Natural killer cell (primary cell): ENCODE results near the gene KLK7. TPM values are rescaled to one million over a fixed set of nuclear protein-coding genes. Genes with fewer than 3 reads are reported as not detected.

Experiments
- ATAC-seq, 3 donors: fragments of 150-1000 bp in 2 of 3; fragments of 200-7000 bp in 1 of 3; cut with Tn5 transposase; 1 replicate in 1 of 3; 2 replicates in 2 of 3; pipeline ENCODE4 v1.10.0; 2021; ENCODE audit warnings: mild to moderate bottlenecking in 2 of 3, moderate library complexity in 2 of 3
- DNase-seq, 2 donors: peaks; one replicate each; pipeline versions ENCODE4 v3.0.0 to v3.0.0-alpha.2; 2013 to 2021; ENCODE audit warnings: mixed read lengths in 1 of 2
- H3K27ac ChIP-seq: one replicate; pipeline ENCODE4 v1.5.1; 2013; ENCODE audit warnings: mild to moderate bottlenecking, low read length
- H3K27me3 ChIP-seq: one replicate; pipeline ENCODE4 v1.6.1; 2013; ENCODE audit warnings: low read length; ENCODE audit not compliant: control insufficient read depth, insufficient read depth
- H3K36me3 ChIP-seq: one replicate; pipeline ENCODE4 v1.6.1; 2013; ENCODE audit warnings: low read length; ENCODE audit not compliant: control insufficient read depth, insufficient read depth
- H3K4me1 ChIP-seq: one replicate; pipeline ENCODE4 v1.6.1; 2013; ENCODE audit warnings: low read length; ENCODE audit not compliant: control insufficient read depth, insufficient read depth
- H3K4me3 ChIP-seq: one replicate; pipeline ENCODE4 v1.5.1; 2013; ENCODE audit warnings: low read length
- H3K9me3 ChIP-seq: one replicate; pipeline ENCODE4 v1.6.1; 2013; ENCODE audit warnings: low read length; ENCODE audit not compliant: control insufficient read depth, insufficient read depth
- H3K27ac Mint-ChIP-seq, 2 donors: one replicate each; pipeline ENCODE4 v1.8.0; 2022; ENCODE audit warnings: mild to moderate bottlenecking in 2 of 2, mixed read lengths in 2 of 2, moderate library complexity in 1 of 2
- H3K27me3 Mint-ChIP-seq, 2 donors: one replicate each; pipeline ENCODE4 v1.8.0; 2022; ENCODE audit warnings: low read depth in 2 of 2, mixed read lengths in 2 of 2
- H3K36me3 Mint-ChIP-seq: one replicate; pipeline ENCODE4 v1.8.0; 2022; ENCODE audit warnings: mixed read lengths
- H3K4me1 Mint-ChIP-seq, 2 donors: one replicate each; pipeline ENCODE4 v1.8.0; 2022; ENCODE audit warnings: mixed read lengths in 2 of 2
- H3K4me3 Mint-ChIP-seq: one replicate; pipeline ENCODE4 v1.8.0; 2022; ENCODE audit warnings: mild to moderate bottlenecking, moderate library complexity, mixed read lengths
- H3K9me3 Mint-ChIP-seq, 2 donors: one replicate each; pipeline ENCODE4 v1.8.0; 2022; ENCODE audit warnings: mixed read lengths in 2 of 2
- CTCF ChIP-seq: fragments of 200-600 bp; IDR thresholded peaks from one replicate; pipeline ENCODE4 v1.8.0; 2022; ENCODE audit warnings: antibody characterized with exemption
- WGBS: methylation state at CpG from one replicate; pipeline ENCODE4 v1.1.7; 2013; ENCODE audit warnings: missing lambda C conversion rate; ENCODE audit not compliant: insufficient coverage; 5-methylcytosine and 5-hydroxymethylcytosine counted together
- intact Hi-C: fragments of 100-400 bp; cut with micrococcal nuclease; formaldehyde crosslinking; loops from one replicate; pipeline ENCODE4 v1.14.2; 2022
- total RNA-seq, 4 donors: library from RNA; stranded (reverse); fragments of 120-200 nt in 1 of 4; gene quantifications; one replicate each; pipeline versions ENCODE4 v1.2.3 to v1.2.4, GENCODE V29; 2013 to 2022

The KLK7 gene
- total RNA-seq, 3 donors from 2014 or later (not counting 1 experiment from before 2014, with no cell fraction given), result not detected

DNA sequence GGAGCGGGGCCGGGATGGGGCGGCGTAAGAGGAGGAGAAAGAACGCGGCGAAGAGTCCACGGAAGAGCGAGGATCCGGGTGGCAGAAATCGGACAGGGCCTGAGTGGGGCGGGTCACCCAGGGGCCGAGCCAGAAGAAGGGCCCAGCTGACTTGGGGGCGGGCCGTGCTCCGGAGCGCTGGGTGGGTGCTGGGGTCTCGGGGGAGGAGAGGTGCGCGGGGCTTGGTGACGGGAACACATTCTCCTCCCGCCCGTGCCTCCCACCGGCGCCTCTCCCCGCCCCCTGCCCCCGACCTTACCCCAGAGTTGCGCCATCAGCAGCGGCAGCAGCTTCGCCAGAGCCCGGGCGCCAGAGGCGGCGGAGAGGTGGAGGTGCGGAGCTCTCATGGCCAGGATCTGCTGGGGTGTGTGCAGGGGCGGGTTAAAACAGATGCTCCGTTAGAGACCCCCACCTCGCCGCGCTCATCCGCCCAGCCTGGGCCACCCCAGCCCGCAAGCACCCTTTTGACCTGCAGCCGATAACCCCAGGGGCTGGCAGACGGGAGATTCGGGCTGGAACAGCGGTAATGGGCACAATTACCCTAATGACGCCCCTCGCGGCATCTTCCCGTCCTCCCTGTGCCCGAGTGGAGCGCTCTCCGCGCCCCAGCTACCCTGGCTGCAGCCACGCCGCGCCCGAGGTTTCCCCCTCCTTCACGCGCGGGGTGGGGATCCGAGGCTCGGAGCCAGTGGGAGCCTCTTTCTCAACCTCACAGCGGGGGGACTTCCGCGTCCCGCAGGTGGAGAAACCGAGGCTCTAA is 35.2 kb upstream of the KLK7 start:
- peak in 2 of 3 donors; percentile 29 to 39 for ATAC-seq
- H3K4me1 ChIP-seq, result peaks cover 28% of the 10 kb centered on the region
- H3K4me3 ChIP-seq, result no peak overlapping the region
- no peak for DNase-seq
- H3K27ac Mint-ChIP-seq, result no peak overlapping the region
- H3K27me3 ChIP-seq, result peaks cover 25% of the 10 kb centered on the region
- peak overlapping the region; percentile 85 for H3K4me3 Mint-ChIP-seq
- H3K9me3 Mint-ChIP-seq, result no peaks in the 10 kb centered on the region
- no peaks in the 10 kb centered on the region for H3K9me3 ChIP-seq
- no peak for TF ChIP-seq CTCF
- no peak overlapping the region for H3K27ac ChIP-seq
- H3K27me3 Mint-ChIP-seq, result peaks cover 50 to 54% of the 10 kb centered on the region in 2 donors
- peaks cover 17 to 23% of the 10 kb centered on the region in 2 donors for H3K4me1 Mint-ChIP-seq
- 3% methylated on average over 63 of the region's 68 CpGs for WGBS
- intact Hi-C loops, result no loop called here
- no peaks in the 10 kb centered on the region for H3K36me3 Mint-ChIP-seq
- H3K36me3 ChIP-seq, result no peaks in the 10 kb centered on the region

DNA sequence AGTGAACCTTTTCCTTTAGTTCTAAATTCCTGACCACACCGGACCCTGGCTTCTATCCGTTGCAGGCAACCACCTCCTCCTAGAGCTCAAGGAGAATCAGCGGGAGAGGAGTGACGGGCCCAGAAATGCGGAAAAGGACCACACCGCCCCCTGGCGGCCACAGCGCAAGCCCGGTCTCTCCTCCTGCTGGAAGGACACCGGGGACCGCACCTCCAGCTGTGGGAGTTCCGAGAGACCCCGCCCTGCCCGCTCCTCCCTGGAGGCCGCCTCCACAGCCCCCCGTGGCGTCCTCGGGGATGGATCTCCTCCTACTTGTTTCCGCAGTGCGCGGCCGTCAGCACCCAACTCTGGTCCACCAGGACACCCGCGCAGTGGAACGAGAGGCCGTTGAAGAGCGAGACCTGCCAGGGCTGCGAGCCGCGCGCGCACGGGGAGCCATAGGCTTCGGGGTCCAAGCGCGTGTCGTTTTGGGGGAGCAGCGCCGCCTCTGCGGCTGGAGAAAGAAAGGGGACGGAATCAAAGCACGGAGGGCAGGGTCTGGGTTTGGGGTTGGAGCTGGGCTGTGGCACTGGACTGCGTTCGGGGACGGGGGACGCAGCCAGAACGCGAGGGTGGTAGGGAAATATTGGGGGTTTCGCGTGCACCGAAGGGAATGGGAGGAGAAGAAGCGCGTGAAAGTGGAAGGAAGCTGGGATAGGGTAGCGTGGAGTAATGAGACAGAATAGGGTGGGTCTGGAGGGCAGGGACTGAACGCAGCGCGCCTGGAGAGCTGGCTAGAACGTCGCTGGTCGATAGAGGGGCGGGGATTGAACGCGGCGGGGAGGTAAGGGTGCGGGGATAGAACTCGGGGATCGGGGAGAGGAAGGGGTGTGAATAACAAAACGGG is 33.3 kb upstream of the KLK7 start:
- peaks cover 17 to 23% of the 10 kb centered on the region in 2 donors for H3K4me1 Mint-ChIP-seq
- ATAC-seq (peak in 2 of 3 donors; percentile 29 to 58), DNase-seq (peak; percentile 39 to 64)
- intact Hi-C loops, result no loop called here
- peaks cover 28% of the 10 kb centered on the region for H3K4me1 ChIP-seq
- no peaks in the 10 kb centered on the region for H3K36me3 ChIP-seq
- no peak overlapping the region for H3K27ac Mint-ChIP-seq
- H3K4me3 ChIP-seq, result no peak overlapping the region
- no peak overlapping the region for H3K27ac ChIP-seq
- H3K36me3 Mint-ChIP-seq, result no peaks in the 10 kb centered on the region
- no peaks in the 10 kb centered on the region for H3K9me3 Mint-ChIP-seq
- peak overlapping the region; percentile 74 for H3K4me3 Mint-ChIP-seq
- peaks cover 24% of the 10 kb centered on the region for H3K27me3 ChIP-seq
- 4% methylated on average over 68 of the region's 68 CpGs for WGBS
- peak; percentile 74 for TF ChIP-seq CTCF
- H3K27me3 Mint-ChIP-seq, result peaks cover 46 to 63% of the 10 kb centered on the region in 2 donors
- no peaks in the 10 kb centered on the region for H3K9me3 ChIP-seq

DNA sequence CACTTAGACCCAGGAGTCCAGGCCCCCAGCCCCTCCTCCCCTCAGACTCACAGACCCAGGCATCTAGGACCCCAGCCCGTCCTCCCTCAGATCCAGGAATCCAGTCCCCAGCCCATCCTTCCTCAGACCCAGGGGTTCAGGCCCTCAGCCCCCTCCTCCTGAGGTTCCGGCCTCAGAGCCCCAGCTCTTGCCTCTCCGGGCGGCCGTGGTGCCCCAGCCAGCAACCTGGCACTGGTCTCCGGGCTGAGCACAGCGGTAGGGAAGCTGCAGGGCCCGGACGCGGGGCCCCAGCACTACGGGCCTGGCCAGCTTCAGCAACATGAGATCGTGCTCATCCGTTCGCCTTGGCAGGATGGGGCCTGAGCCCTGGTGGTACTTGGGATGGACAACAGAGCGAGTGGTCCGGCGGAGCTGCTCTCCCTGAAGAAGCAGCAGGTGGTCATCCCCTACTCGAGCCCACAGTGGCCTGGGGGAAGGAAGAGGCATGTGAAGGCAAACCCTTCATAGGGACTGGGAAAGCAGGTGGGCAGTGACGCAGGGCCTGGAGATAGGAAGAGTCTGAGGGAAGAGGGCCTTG is 32.1 kb upstream of the KLK7 start:
- Histone ChIP-seq H3K27me3 (peaks cover 24% of the 10 kb centered on the region), H3K9me3 (no peaks in the 10 kb centered on the region), H3K36me3 (no peaks in the 10 kb centered on the region), H3K4me3 (no peak overlapping the region), H3K4me1 (peaks cover 28% of the 10 kb centered on the region), H3K27ac (no peak overlapping the region)
- Mint-ChIP-seq H3K27ac (no peak overlapping the region), H3K4me1 (peaks cover 17 to 23% of the 10 kb centered on the region in 2 donors), H3K4me3 (peak overlapping the region; percentile 37), H3K36me3 (no peaks in the 10 kb centered on the region), H3K9me3 (no peaks in the 10 kb centered on the region), H3K27me3 (peaks cover 50 to 69% of the 10 kb centered on the region in 2 donors)
- intact Hi-C loops, result no loop called here
- ATAC-seq, result no peak
- TF ChIP-seq CTCF, result no peak
- WGBS, result 87% methylated on average over 19 of the region's 19 CpGs
- no peak for DNase-seq
